MV-4-11 (cell line): ENCODE data around the gene SYTL1.

Source experiments
- DNase-seq: peaks from one replicate; lab custom pipeline; 2025; lab: John Stamatoyannopoulos, UW

Gene SYTL1

GRCh38 chr1:27346991-27347624, 5.3 kb downstream of the SYTL1 start:
- DNase-seq: no peak

- DNase-seq: no peak
Observed at GRCh38 chr1:27348861-27349783, 7.3 kb downstream of the SYTL1 start.

GRCh38 chr1:27349784-27350662, 8.2 kb downstream of the SYTL1 start:
- peak; percentile 21 for DNase-seq

GRCh38 chr1:27350663-27351540, 9.1 kb downstream of the SYTL1 start:
- DNase-seq: no peak

- DNase-seq: no peak
Observed at GRCh38 chr1:27351541-27352107, 9.8 kb downstream of the SYTL1 start.

GRCh38 chr1:27353166-27353565, 11.3 kb downstream of the SYTL1 start:
- DNase-seq: no peak

- no peak for DNase-seq
Observed at GRCh38 chr1:27353629-27354028, 11.8 kb downstream of the SYTL1 start.

GRCh38 chr1:27355683-27356082, 13.9 kb downstream of the SYTL1 start:
- no peak for DNase-seq

GRCh38 chr1:27356277-27356618, 14.4 kb downstream of the SYTL1 start:
- DNase-seq: no peak

GRCh38 chr1:27356619-27357280, 14.9 kb downstream of the SYTL1 start:
- DNase-seq: no peak

GRCh38 chr1:27357281-27358037, 15.6 kb downstream of the SYTL1 start:
- DNase-seq: peak; percentile 33

- DNase-seq: no peak
Observed at GRCh38 chr1:27358038-27358927, 16.5 kb downstream of the SYTL1 start.

GRCh38 chr1:27358928-27359313, 17.1 kb downstream of the SYTL1 start:
- no peak for DNase-seq

GRCh38 chr1:27359822-27360158, 18.0 kb downstream of the SYTL1 start:
- DNase-seq: no peak

GRCh38 chr1:27360159-27361043, 18.6 kb downstream of the SYTL1 start:
- peak; percentile 10 for DNase-seq

- DNase-seq: no peak
Observed at GRCh38 chr1:27361044-27361402, 19.2 kb downstream of the SYTL1 start.

GRCh38 chr1:27361553-27361952, 19.7 kb downstream of the SYTL1 start:
- no peak for DNase-seq
